Choroid plexus epithelial cell (primary cell): ENCODE results near the gene DCUN1D3.
"Not testable (repeated sequence)": the region's sequence is repeated elsewhere in the genome, so short reads cannot be mapped to it uniquely, and the experiment has no call there.

Experiments
- DNase-seq: peaks from one replicate; pipeline ENCODE4 v3.0.0-alpha.2; 2010; ENCODE audit warnings: low read depth
- H3K4me3 ChIP-seq: 2 replicates; pipeline ENCODE4 v1.5.1; 2011; ENCODE audit warnings: low read depth, mild to moderate bottlenecking, control low read depth, low read length, moderate library complexity
- CTCF ChIP-seq: conservative IDR thresholded peaks from 2 replicates; pipeline ENCODE4 v1.5.1; 2011; ENCODE audit warnings: low read depth, mild to moderate bottlenecking, control low read depth, inconsistent platforms, low read length, moderate library complexity

The DCUN1D3 gene

GRCh38 chr16:20900299-20901067 is at the start of gene DCUN1D3, which contains the start of gene LYRM1:
Gene DCUN1D3, minus strand, starts transcription at chr16:20900358. Its CDS starts 37,820 bp downstream, at chr16:20862538.
Gene LYRM1, plus strand, starts transcription at chr16:20900771. Its CDS starts 14,785 bp downstream, at chr16:20915556.
- DNase-seq: peak; percentile 100
- H3K4me3 ChIP-seq: peak within 1 kb of the TSS; percentile 88
- no peak for TF ChIP-seq CTCF

GRCh38 chr16:20949660-20950059 is 49.5 kb upstream of the DCUN1D3 start:
- TF ChIP-seq CTCF: no peak
- no peak overlapping the region for H3K4me3 ChIP-seq
- no peak for DNase-seq

GRCh38 chr16:20948444-20948843 is 48.3 kb upstream of the DCUN1D3 start:
- no peak for DNase-seq
- no peak overlapping the region for H3K4me3 ChIP-seq
- no peak for TF ChIP-seq CTCF

GRCh38 chr16:20946015-20946629 is 46.0 kb upstream of the DCUN1D3 start:
- no peak overlapping the region for H3K4me3 ChIP-seq
- TF ChIP-seq CTCF: no peak
- no peak for DNase-seq

- DNase-seq, H3K4me3 ChIP-seq: not testable (repeated sequence)
Measured at GRCh38 chr16:20945575-20945875, 45.4 kb upstream of the DCUN1D3 start.

GRCh38 chr16:20944861-20945574 is 44.9 kb upstream of the DCUN1D3 start:
- peak; percentile 35 for DNase-seq
- H3K4me3 ChIP-seq: no peak overlapping the region
- TF ChIP-seq CTCF: no peak

GRCh38 chr16:20942256-20942655 is 42.1 kb upstream of the DCUN1D3 start:
- H3K4me3 ChIP-seq: no peak overlapping the region
- no peak for DNase-seq
- no peak for TF ChIP-seq CTCF
